ENCODE results near the gene SMIM33.

DNA sequence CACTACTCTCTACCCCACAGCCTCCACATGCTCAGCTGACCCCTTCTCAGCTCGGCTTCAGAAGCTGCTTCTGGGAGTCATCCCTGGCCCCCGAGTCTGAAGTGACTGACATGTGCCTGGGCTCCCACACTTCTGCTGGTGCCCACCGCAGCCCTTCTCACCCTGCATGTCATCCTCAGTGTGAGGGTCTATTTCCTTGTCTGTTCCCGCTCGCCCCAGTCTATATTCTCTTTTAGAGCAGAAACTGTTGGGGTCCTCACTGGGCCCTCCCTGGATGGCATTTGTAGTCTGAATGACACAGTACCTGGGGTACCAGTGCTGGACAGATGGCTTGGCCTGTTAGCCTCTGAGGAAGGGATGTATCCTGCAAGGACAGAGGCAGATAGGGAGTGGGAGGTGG lies 13.6 kb upstream of the SMIM33 start:
- TF ChIP-seq, protein P1, sequence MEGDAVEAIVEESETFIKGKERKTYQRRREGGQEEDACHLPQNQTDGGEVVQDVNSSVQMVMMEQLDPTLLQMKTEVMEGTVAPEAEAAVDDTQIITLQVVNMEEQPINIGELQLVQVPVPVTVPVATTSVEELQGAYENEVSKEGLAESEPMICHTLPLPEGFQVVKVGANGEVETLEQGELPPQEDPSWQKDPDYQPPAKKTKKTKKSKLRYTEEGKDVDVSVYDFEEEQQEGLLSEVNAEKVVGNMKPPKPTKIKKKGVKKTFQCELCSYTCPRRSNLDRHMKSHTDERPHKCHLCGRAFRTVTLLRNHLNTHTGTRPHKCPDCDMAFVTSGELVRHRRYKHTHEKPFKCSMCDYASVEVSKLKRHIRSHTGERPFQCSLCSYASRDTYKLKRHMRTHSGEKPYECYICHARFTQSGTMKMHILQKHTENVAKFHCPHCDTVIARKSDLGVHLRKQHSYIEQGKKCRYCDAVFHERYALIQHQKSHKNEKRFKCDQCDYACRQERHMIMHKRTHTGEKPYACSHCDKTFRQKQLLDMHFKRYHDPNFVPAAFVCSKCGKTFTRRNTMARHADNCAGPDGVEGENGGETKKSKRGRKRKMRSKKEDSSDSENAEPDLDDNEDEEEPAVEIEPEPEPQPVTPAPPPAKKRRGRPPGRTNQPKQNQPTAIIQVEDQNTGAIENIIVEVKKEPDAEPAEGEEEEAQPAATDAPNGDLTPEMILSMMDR (IDR thresholded peaks at IDR 0.05), result no peak
- no peak for TF ChIP-seq POLR2A (IDR thresholded peaks at IDR 0.05)
